ENCODE measurements around the gene WARS2.

The WARS2 gene

DNA sequence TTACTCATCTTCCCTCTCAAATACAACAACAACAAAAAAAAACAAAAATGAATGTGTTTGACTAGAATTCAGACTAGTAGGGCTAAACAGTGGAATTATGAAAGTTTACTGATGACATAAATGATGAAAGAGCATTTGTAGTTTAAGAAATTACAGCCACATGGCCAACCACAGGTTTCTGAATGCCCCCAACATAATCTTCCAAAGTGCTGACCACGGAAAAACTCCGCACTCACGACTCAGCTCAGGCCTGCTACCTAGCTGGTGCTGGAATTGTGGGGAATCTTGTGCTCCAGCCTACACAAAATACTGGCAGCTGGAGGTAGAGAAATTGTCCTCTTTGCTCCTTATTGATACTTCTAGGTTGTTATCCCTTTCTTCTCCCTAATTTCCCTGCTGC, 128.7 kb downstream of the WARS2 start:
- DNase-seq: no peak

- no peak for DNase-seq
Observed at GRCh38 chr1:119011116-119011515, 129.3 kb downstream of the WARS2 start.

DNA sequence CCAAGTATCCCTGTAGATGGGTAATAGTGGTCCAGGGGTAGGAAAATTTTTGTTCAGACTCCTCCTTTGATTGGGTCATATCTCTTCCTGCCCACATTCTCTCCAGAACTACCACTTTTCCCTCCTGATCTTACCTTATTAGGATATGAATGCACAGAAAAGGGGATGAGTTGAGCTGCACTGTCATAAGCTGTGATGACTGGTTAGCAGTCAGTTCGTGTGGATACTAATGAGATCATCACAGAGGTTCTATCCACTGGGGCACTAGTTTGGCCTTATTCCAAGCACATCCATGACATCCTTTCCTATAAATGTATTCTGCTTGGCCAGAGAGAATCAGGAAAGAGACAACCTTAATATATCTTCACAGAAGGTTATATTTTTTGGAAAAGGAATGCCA, 130.3 kb downstream of the WARS2 start:
- no peak for DNase-seq

DNA sequence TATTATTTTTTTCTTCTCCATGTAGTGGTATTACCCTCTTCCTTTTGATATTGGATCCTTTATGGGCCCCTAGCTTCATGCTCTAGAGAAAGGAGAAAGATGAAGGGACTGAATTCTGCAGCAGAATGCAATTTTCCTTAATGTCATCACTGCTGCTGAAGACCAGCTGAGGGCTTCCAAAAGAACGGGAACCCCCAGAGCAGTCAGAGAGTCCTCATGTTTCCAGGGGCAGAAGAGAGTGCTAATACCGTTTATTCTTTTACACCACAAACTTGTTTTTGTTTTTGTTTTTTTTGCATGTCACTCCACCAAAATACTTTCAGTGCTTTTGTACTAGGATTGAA, 131.2 kb downstream of the WARS2 start:
- DNase-seq: no peak

GRCh38 chr1:119008483-119009311, 131.8 kb downstream of the WARS2 start:
- peak; percentile 31 to 68 for DNase-seq

DNA sequence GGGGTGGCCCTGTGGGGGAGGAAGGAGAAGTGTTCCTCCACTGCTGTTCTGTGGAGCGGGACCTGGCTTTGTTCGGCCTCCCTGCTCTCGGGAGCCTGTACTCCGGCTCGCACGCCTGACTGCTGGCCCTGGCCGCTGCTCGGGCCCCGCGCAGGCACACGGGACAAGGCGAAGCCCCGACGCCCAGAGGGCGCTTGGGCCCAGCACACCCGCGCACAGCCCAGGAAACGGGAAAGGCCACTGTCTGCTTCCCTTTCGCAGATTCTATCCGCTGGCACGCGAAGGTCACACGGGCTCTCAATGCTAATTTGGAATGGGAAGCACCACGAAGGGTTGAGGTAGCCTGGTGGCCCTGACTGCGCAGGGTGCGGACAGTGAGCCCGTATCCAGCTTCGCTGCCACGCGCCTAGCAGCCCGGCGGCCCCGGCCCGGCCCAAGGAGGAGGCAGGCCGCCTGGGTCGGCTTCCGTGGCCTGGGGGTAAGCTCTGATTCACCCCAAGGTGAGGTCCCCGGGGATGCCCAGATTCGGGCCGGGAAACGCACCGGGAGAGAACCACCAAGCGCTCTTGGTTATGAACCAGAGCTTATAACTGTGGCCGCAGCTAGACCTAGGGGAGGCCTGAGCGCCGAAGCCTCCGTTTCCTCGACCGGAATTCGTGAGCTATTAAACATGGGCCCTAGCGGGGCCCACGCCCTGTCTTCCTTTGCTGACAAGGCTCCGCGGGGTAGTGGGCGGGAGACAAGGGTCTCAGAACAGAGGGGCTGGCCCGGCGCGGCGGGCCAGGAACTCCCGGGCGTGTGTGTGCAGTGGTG, 132.6 kb downstream of the WARS2 start:
- peak; percentile 18 to 19 for DNase-seq

GRCh38 chr1:119007339-119007669, 133.1 kb downstream of the WARS2 start:
- DNase-seq: peak in 1 of 2 experiments; percentile 7

GRCh38 chr1:119006406-119007279, 133.8 kb downstream of the WARS2 start:
- DNase-seq: peak in 1 of 2 experiments; percentile 27

GRCh38 chr1:119005724-119006405, 134.6 kb downstream of the WARS2 start:
- no peak for DNase-seq

- DNase-seq: no peak
Observed at GRCh38 chr1:119004781-119005180, 135.7 kb downstream of the WARS2 start.

DNA sequence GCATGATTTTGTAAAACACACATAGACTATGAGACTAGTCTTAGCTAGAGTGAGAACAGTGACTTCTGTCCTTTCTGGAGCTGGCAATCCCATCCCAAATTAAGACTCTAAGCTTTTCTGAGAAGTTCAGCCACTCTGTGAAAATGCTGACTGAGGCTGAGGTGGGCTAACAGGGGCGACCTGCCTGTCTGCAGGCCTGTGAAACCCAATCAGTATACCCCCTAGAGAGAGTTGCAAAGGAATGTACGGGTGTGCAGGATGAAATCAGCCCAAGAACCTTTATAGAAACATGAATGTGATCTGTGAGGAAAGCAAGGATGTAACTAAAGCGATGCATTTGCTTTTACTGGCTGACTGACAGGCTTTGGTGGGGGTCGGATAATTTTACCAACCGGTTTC, 136.3 kb downstream of the WARS2 start:
- no peak for DNase-seq

GRCh38 chr1:119003413-119004128, 136.9 kb downstream of the WARS2 start:
- DNase-seq: no peak

- DNase-seq: no peak
Observed at GRCh38 chr1:119002028-119002686, 138.3 kb downstream of the WARS2 start.

GRCh38 chr1:119001181-119002027, 139.0 kb downstream of the WARS2 start:
- DNase-seq: no peak

DNA sequence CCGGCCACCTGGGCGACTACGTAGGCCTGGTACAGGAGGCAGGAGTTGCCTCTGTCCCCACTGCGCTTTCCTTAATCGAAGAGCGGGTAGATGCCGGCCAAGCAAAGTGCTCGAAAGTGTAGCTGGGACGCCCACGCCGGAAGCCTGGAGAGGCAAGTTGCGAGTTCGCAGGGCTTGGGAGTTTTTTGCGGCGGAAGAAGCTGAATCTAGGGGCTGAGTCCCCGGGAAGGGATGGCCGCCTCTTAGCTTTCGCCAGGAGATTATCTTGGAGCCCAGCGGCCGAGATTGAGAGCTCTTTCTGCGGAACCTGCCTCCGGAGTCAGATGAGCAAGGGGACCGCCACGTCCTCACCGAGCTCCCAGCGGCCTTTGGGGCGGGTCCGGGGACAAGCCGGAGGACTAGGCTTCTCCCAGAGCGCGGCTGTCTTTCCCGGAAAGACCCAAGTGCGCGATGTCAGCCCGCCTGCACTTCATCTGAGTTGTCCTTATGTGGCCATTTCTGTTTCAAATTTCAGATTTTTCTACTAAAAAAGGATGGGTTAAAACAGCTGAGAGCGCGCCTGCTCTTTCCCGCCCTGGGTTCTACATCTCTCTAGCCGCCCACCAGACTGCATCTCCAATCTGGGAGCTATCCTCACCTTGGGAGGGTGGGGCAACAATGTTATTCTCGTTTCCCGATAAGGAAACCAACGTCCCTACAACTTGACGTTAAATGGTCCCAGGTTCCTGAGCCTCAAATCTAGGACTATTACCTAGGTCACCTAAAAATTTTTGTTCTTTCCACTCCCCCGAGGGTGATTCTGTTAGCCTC, 139.9 kb downstream of the WARS2 start:
- no peak for DNase-seq

DNA sequence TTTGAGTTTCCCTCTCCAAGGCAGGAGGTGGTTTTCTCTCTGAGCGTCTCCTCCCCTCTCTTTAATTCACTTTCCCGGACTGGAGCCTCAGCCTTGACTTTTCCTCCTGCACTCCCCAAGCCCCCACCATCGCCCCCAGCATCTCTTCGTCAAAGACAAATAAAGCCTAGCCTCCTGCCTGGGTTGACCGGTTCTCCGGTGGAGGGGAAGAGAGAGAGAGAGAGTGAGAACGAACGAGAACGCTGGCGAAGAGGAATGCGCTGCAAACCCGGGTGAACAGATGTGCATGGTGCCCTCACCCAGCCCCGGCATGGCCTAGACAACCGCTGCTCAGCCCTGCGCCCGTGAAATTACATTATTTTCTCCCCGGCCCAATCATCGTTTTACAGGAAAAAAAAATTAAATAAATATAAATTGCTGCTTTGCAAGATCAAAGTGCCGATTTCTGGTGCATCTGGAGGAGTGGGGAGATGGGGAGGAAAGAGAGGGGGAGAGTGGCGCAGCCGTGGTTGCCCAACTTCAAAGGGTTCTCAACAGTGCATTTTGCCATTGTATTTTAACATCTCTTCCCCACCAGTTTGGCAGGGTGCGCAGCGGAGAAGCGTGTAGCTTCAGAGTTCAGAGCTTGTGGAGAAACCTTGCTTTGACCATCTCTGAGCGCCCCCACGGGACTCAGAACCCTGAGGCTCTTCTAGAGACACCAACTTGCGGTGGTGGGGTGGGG, 140.9 kb downstream of the WARS2 start:
- DNase-seq: no peak

GRCh38 chr1:118998171-118998570, 142.3 kb downstream of the WARS2 start:
- no peak for DNase-seq

GRCh38 chr1:118997225-118997624, 143.2 kb downstream of the WARS2 start:
- DNase-seq: no peak

All from NCI-H524 (cell line).